SU-DHL-6 (cell line): Measurements from ENCODE around the gene NEK6.

Experiments
- CTCF ChIP-seq: fragments of 200-600 bp; sonication (generic); IDR thresholded peaks from one replicate; pipeline ENCODE4 v1.5.1; 2017; ENCODE audit warnings: antibody characterized with exemption, mild to moderate bottlenecking, low read length, moderate library complexity; ENCODE audit not compliant: insufficient read depth, poor library complexity, severe bottlenecking
- EZH2phosphoT487 ChIP-seq: fragments of 200-600 bp; sonication (generic), shearing (Covaris generic); conservative IDR thresholded peaks from 2 replicates; pipeline ENCODE4 v1.6.1; 2018; ENCODE audit warnings: mild to moderate bottlenecking, antibody characterized with exemption, low read length, moderate library complexity, mixed read lengths

GRCh38 chr9:124331580-124331979, 73.8 kb downstream of the NEK6 start:
- no peak for TF ChIP-seq CTCF
- TF ChIP-seq EZH2phosphoT487: no peak
